Osteoblast (primary cell): Measurements from ENCODE around the gene RBBP4. TPM values are rescaled to one million over a fixed set of nuclear protein-coding genes. Genes with fewer than 3 reads are reported as not detected.
"Not testable (repeated sequence)": the region's sequence is repeated elsewhere in the genome, so short reads cannot be mapped to it uniquely, and the experiment has no call there.

ENCODE experiments used
- DNase-seq: peaks from one replicate; pipeline ENCODE4 v3.0.0; 2011; ENCODE audit warnings: low spot score, mixed read lengths; ENCODE audit not compliant: insufficient read length; ENCODE audit errors: missing footprints
- H2AFZ ChIP-seq: 2 replicates; pipeline ENCODE4 v1.6.0; 2011; ENCODE audit warnings: mild to moderate bottlenecking, low read length
- H3K27ac ChIP-seq: 2 replicates; pipeline ENCODE4 v1.5.1; 2011; ENCODE audit warnings: mild to moderate bottlenecking, low read depth, low read length, moderate library complexity
- H3K27me3 ChIP-seq: 2 replicates; pipeline ENCODE4 v1.6.0; 2012; ENCODE audit warnings: mild to moderate bottlenecking, control low read depth, inconsistent platforms, low read length, moderate library complexity; ENCODE audit not compliant: insufficient read depth
- H3K36me3 ChIP-seq: 2 replicates; pipeline ENCODE4 v1.5.1; 2011; ENCODE audit warnings: mild to moderate bottlenecking, low read length, control low read depth, moderate library complexity; ENCODE audit not compliant: insufficient read depth
- H3K4me1 ChIP-seq: 2 replicates; pipeline ENCODE4 v1.5.1; 2011; ENCODE audit warnings: mild to moderate bottlenecking, low read length, control low read depth, moderate library complexity; ENCODE audit not compliant: insufficient read depth
- H3K4me2 ChIP-seq: 2 replicates; pipeline ENCODE4 v1.6.0; 2011; ENCODE audit warnings: mild to moderate bottlenecking, low read length; ENCODE audit not compliant: insufficient read depth
- H3K4me3 ChIP-seq: fragments of 200-600 bp; sonication (generic); 3 replicates; pipeline ENCODE4 v1.5.1; 2012; ENCODE audit warnings: mild to moderate bottlenecking, low read length, inconsistent platforms; ENCODE audit not compliant: insufficient read depth
- H3K79me2 ChIP-seq: 2 replicates; pipeline ENCODE4 v1.6.0; 2012; ENCODE audit warnings: mild to moderate bottlenecking, low read length, control low read depth, inconsistent platforms; ENCODE audit not compliant: insufficient read depth
- H3K9me3 ChIP-seq: 2 replicates; pipeline ENCODE4 v1.5.1; 2011; ENCODE audit warnings: low read depth, low read length, control low read depth
- H4K20me1 ChIP-seq: 2 replicates; pipeline ENCODE4 v1.6.0; 2012; ENCODE audit warnings: mild to moderate bottlenecking, low read length, control low read depth; ENCODE audit not compliant: insufficient read depth
- CTCF ChIP-seq: IDR thresholded peaks from 2 replicates; pipeline ENCODE4 v1.5.1; 2011; ENCODE audit warnings: mild to moderate bottlenecking, low read depth, low read length, moderate library complexity; ENCODE audit errors: extremely low read depth
- total RNA-seq: library from RNA; depleted of rRNA; stranded (reverse); fragments of >200 nt; gene quantifications from 2 replicates; pipeline ENCODE4 v1.2.3, GENCODE V29; 2012

RBBP4 gene
- total RNA-seq, 1 donor = 111 TPM

GRCh38 chr1:32623775-32624174 is 27.2 kb upstream of the RBBP4 start:
- Histone ChIP-seq H4K20me1 (no peaks in the 10 kb centered on the region), H3K4me2 (no peak overlapping the region), H3K27ac (no peak overlapping the region), H3K4me1 (no peaks in the 10 kb centered on the region), H3K27me3 (no peaks in the 10 kb centered on the region), H3K9me3 (no peaks in the 10 kb centered on the region), H3K79me2 (no peaks in the 10 kb centered on the region), H3K36me3 (peaks cover 8% of the 10 kb centered on the region), H3K4me3 (no peak overlapping the region), H2AFZ (no peak overlapping the region)
- no peak for TF ChIP-seq CTCF
- no peak for DNase-seq

GRCh38 chr1:32626176-32626575 is 24.8 kb upstream of the RBBP4 start:
- H3K79me2 ChIP-seq = no peaks in the 10 kb centered on the region
- H3K9me3 ChIP-seq = no peaks in the 10 kb centered on the region
- H3K27ac ChIP-seq = no peak overlapping the region
- H2AFZ ChIP-seq = no peak overlapping the region
- H4K20me1 ChIP-seq = no peaks in the 10 kb centered on the region
- no peak overlapping the region for H3K4me3 ChIP-seq
- no peaks in the 10 kb centered on the region for H3K4me1 ChIP-seq
- no peak for DNase-seq
- no peak overlapping the region for H3K4me2 ChIP-seq
- no peaks in the 10 kb centered on the region for H3K27me3 ChIP-seq
- peaks cover 9% of the 10 kb centered on the region for H3K36me3 ChIP-seq
- TF ChIP-seq CTCF = no peak

GRCh38 chr1:32627596-32628162 is 23.3 kb upstream of the RBBP4 start:
- no peaks in the 10 kb centered on the region for H3K9me3 ChIP-seq
- no peak overlapping the region for H2AFZ ChIP-seq
- no peaks in the 10 kb centered on the region for H3K4me1 ChIP-seq
- H3K4me3 ChIP-seq = no peak overlapping the region
- H3K79me2 ChIP-seq = no peaks in the 10 kb centered on the region
- H3K27ac ChIP-seq = no peak overlapping the region
- H3K36me3 ChIP-seq = peaks cover 13% of the 10 kb centered on the region
- H3K4me2 ChIP-seq = no peak overlapping the region
- no peak for TF ChIP-seq CTCF
- H4K20me1 ChIP-seq = no peaks in the 10 kb centered on the region
- DNase-seq = no peak
- H3K27me3 ChIP-seq = no peaks in the 10 kb centered on the region

GRCh38 chr1:32630173-32630572 is 20.8 kb upstream of the RBBP4 start:
- not testable (repeated sequence) for H4K20me1 ChIP-seq, H3K27me3 ChIP-seq, H2AFZ ChIP-seq, DNase-seq, H3K79me2 ChIP-seq, H3K4me1 ChIP-seq, H3K27ac ChIP-seq, H3K4me3 ChIP-seq, H3K9me3 ChIP-seq, H3K4me2 ChIP-seq
- peaks cover 16% of the 10 kb centered on the region for H3K36me3 ChIP-seq
